Esophagus squamous epithelium (tissue), 5 donors: ENCODE results near the gene GRIN2C. TPM values are rescaled to one million over a fixed set of nuclear protein-coding genes. Genes with fewer than 3 reads are reported as not detected.

ENCODE experiments used
- DNase-seq: peaks from one replicate; lab custom pipeline; 2025; lab: John Stamatoyannopoulos, UW
- H3K27ac ChIP-seq, 4 donors: fragments of 200-600 bp; sonication (generic); one replicate each; pipeline ENCODE4 v1.5.1; 2016 to 2019; ENCODE audit warnings: mild to moderate bottlenecking in 1 of 4
- H3K27me3 ChIP-seq, 4 donors: fragments of 200-600 bp; sonication (generic); 1 replicate in 3 of 4; 2 replicates in 1 of 4; pipeline versions ENCODE4 v1.5.1 to v1.6.0; 2017 to 2021; ENCODE audit warnings: antibody characterized with exemption in 1 of 4
- H3K36me3 ChIP-seq, 3 donors: fragments of 200-600 bp; sonication (generic); one replicate each; pipeline ENCODE4 v1.5.1; 2016 to 2019
- H3K4me1 ChIP-seq, 3 donors: fragments of 200-600 bp; sonication (generic); one replicate each; pipeline ENCODE4 v1.5.1; 2017 to 2019
- H3K4me3 ChIP-seq, 4 donors: fragments of 200-600 bp; sonication (generic); 1 replicate in 3 of 4; 2 replicates in 1 of 4; pipeline ENCODE4 v1.5.1; 2016 to 2019; ENCODE audit warnings: mild to moderate bottlenecking in 2 of 4, moderate library complexity in 1 of 4
- H3K9me3 ChIP-seq, 3 donors: fragments of 200-600 bp; sonication (generic); one replicate each; pipeline ENCODE4 v1.5.1; 2016 to 2019
- POLR2A ChIP-seq, 4 donors: fragments of 450-650 bp; IDR thresholded peaks; one replicate each; pipeline ENCODE4 v1.6.1; 2017; ENCODE audit warnings: antibody characterized with exemption in 4 of 4, mild to moderate bottlenecking in 4 of 4, moderate library complexity in 3 of 4
- whole genome bisulfite sequencing, 2 donors: methylation state at CpG; one replicate each; pipeline ENCODE4 v1.1.5; 2018; 5-methylcytosine and 5-hydroxymethylcytosine counted together
- intact Hi-C: fragments of 100-400 bp; cut with DNase I; formaldehyde crosslinking; loops from one replicate; pipeline ENCODE4 v1.15.0; 2022
- total RNA-seq, 4 donors: library from RNA; depleted of rRNA; stranded (reverse); fragments of >200 nt; gene quantifications; one replicate each; pipeline ENCODE4 v1.1.0, GENCODE V29; 2016
- TF ChIP-seq, protein P1 (sequence below), 6 experiments: fragments of 450-650 bp in 4 of 6; fragments of 200-600 bp in 2 of 6; sonication (generic) in 2 of 6; IDR thresholded peaks; one replicate each; pipeline ENCODE4 v1.5.1; 2016 to 2019; ENCODE audit warnings: antibody characterized with exemption in 6 of 6, mild to moderate bottlenecking in 4 of 6, moderate library complexity in 4 of 6
- donor health status: DM: yes; HTN: yes; CAD: no.

GRIN2C gene
- total RNA-seq, 4 donors from 2014 or later, result 0.13 to 4.6 (median 0.19) TPM; not detected in 1

DNA sequence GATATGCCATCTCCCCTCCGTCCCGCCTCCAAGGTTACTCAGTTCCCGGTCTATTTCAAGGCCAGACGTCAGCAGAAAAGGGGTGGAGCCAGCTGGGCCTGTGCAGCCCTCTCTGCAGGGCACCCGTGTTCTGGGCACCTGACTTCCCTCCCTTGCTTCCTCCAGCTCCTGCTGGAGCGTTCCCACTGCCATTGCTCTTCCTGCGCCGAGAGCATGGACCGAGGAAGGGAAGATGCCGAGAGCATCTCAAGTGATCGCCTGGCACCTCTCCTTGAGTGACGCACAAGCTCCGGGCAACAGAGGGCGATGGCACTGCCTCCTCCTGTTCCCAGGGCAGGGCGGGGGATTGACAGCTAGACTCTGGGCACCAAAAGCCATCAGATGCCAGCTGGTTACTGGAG lies 54.1 kb downstream of the GRIN2C start:
- no peak for DNase-seq
- WGBS, 2 donors, result 86% methylated on average over 14 of the region's 15 CpGs; no CpG with 5 or more reads in 1 of the 2 donors
- no peak for TF ChIP-seq POLR2A (IDR thresholded peaks at IDR 0.05)
- TF ChIP-seq, protein P1, sequence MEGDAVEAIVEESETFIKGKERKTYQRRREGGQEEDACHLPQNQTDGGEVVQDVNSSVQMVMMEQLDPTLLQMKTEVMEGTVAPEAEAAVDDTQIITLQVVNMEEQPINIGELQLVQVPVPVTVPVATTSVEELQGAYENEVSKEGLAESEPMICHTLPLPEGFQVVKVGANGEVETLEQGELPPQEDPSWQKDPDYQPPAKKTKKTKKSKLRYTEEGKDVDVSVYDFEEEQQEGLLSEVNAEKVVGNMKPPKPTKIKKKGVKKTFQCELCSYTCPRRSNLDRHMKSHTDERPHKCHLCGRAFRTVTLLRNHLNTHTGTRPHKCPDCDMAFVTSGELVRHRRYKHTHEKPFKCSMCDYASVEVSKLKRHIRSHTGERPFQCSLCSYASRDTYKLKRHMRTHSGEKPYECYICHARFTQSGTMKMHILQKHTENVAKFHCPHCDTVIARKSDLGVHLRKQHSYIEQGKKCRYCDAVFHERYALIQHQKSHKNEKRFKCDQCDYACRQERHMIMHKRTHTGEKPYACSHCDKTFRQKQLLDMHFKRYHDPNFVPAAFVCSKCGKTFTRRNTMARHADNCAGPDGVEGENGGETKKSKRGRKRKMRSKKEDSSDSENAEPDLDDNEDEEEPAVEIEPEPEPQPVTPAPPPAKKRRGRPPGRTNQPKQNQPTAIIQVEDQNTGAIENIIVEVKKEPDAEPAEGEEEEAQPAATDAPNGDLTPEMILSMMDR (IDR thresholded peaks at IDR 0.05), result no peak
- Histone ChIP-seq H3K36me3 (peaks cover 0 to 74% (median 0%) of the 10 kb centered on the region in 3 donors), H3K4me1 (no peaks in the 10 kb centered on the region), H3K27ac (no peak overlapping the region), H3K4me3 (no peak overlapping the region), H3K9me3 (no peaks in the 10 kb centered on the region), H3K27me3 (no peaks in the 10 kb centered on the region)
- intact Hi-C loops, result no loop called here

DNA sequence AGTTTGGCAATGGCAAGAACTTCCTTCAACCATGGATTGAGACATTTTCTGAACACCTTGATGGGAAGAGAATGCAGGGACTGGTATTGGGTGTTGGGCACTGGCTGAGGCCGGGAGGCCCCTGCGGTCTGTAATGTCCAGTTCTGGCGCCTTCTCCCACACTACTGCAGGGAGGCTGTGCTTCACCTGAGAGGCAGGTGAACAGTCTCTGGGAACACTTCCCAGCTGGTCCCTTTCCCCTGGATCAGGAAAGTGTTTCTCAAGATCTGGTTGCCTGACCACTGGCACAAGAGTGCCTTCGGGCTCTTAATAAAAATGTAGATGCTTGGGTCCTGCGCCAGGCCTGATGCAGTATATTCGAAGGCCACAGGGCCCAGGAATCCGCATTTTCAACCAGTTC lies 55.0 kb downstream of the GRIN2C start:
- intact Hi-C loops, result no loop called here

DNA sequence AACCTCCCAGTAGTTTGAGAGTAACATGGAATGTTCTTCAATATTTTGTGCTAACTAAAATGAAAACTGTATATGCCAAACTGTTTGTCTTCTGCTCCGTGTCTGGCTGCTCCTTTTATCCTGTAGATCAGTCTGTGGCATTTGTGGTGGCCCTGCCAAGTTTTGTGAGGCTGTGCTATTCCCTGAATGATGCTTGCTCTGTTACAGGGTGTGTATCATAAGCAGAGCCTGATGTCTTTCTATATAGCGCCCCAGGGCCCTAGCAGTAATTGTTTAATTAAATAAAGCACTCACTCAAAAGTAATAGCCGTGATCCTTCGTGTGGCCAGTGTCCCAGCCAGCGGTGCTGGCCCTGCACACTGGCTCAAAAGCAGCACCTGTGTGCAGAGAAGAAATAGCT lies 55.7 kb downstream of the GRIN2C start:
- intact Hi-C loops, result no loop called here
- DNase-seq, result no peak
- no peak overlapping the region for H3K27ac ChIP-seq
- no peak overlapping the region for H3K4me3 ChIP-seq
- H3K9me3 ChIP-seq, result no peaks in the 10 kb centered on the region
- H3K36me3 ChIP-seq, result peaks cover 0 to 82% (median 0%) of the 10 kb centered on the region in 3 donors
- no peaks in the 10 kb centered on the region for H3K4me1 ChIP-seq
- H3K27me3 ChIP-seq, result no peaks in the 10 kb centered on the region
- 60 to 72% methylated on average over 5 of the region's 5 CpGs for WGBS, 2 donors
- TF ChIP-seq, protein P1 (IDR thresholded peaks at IDR 0.05), result no peak

More for the DNA sequence above, 55.0 kb downstream of the GRIN2C start:
- no peak for DNase-seq
- Histone ChIP-seq H3K9me3 (no peaks in the 10 kb centered on the region), H3K4me1 (no peaks in the 10 kb centered on the region), H3K27ac (no peak overlapping the region), H3K27me3 (no peaks in the 10 kb centered on the region), H3K36me3 (peaks cover 0 to 75% (median 0%) of the 10 kb centered on the region in 3 donors), H3K4me3 (no peak overlapping the region)
- WGBS, 2 donors, result 93 to 97% methylated on average over 4 of the region's 7 CpGs
- no peak for TF ChIP-seq POLR2A (IDR thresholded peaks at IDR 0.05)
- TF ChIP-seq, protein P1 (IDR thresholded peaks at IDR 0.05), result no peak

DNA sequence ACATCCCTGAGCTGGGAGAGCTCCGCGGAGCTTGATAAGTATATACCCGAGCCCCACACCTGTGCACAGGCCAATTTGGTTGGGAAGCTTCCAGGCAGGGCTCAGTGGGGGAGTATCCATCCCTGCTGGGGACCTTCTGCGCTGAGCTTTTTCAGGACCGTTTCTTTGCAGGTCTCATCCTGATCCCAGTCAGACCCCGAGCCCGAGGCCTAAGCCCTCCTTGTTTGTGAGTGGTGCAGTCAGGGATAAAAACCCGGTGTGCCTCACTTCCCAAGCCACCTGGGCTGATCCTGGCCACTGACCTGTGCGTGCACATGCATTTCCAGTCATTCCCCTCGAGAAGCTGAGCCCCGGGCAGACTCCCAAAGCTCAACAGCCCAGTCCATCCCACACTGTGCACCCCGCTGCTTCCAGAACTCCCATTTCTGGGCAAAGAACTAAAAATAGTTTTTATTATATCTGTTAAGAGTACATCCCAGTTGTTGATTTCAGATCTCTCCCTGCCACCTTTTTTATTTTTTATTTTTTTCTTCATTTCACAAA lies 56.2 kb downstream of the GRIN2C start:
- 76 to 83% methylated on average over 4 to 11 of the region's 12 CpGs for WGBS, 2 donors
- Histone ChIP-seq H3K36me3 (peaks cover 0 to 87% (median 0%) of the 10 kb centered on the region in 3 donors), H3K27me3 (no peaks in the 10 kb centered on the region), H3K27ac (no peak overlapping the region), H3K4me3 (no peak overlapping the region), H3K9me3 (no peaks in the 10 kb centered on the region), H3K4me1 (no peaks in the 10 kb centered on the region)
- no peak for DNase-seq
- no peak for TF ChIP-seq POLR2A (IDR thresholded peaks at IDR 0.05)
- TF ChIP-seq, protein P1 (IDR thresholded peaks at IDR 0.05), result no peak
- intact Hi-C loops, result no loop called here

DNA sequence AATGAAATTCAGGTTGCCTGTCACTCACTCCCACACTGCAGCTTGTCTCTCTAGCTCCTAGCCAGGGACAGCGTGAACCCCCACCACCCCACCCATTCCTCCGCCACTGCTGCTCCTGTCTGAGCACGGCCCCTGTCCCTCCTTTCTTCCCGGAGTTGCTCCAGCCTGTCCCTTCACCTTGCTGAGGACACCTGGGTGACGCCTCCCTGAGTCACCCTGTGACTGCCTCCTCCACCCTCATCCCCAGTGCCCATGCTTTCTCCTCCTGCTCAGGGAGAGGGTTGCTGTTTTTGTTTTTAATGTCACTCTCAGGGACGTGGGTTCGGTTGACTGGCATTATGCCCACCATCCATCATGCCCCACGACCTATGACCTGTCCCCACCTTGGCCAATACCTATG lies 57.8 kb downstream of the GRIN2C start:
- TF ChIP-seq, protein P1 (IDR thresholded peaks at IDR 0.05), result no peak
- TF ChIP-seq POLR2A (IDR thresholded peaks at IDR 0.05), result no peak
- intact Hi-C loops, result no loop called here
- Histone ChIP-seq H3K9me3 (no peaks in the 10 kb centered on the region), H3K27me3 (no peaks in the 10 kb centered on the region), H3K27ac (no peak overlapping the region), H3K4me3 (no peak overlapping the region), H3K36me3 (peaks cover 8 to 94% (median 10%) of the 10 kb centered on the region in 3 donors), H3K4me1 (no peaks in the 10 kb centered on the region)
- no peak for DNase-seq
- WGBS, 2 donors, result 50 to 61% methylated on average over 6 to 7 of the region's 8 CpGs
